C4-2B (cell line): ENCODE data around the gene GPR34.

Experiments
- CTCF ChIP-seq: fragments of 450-650 bp; conservative IDR thresholded peaks from 2 replicates; pipeline ENCODE4 v1.5.1; 2017; ENCODE audit warnings: mild to moderate bottlenecking
- ZFX ChIP-seq: fragments of 450-650 bp; IDR thresholded peaks from 2 replicates; pipeline ENCODE4 v1.6.1; 2017

DNA sequence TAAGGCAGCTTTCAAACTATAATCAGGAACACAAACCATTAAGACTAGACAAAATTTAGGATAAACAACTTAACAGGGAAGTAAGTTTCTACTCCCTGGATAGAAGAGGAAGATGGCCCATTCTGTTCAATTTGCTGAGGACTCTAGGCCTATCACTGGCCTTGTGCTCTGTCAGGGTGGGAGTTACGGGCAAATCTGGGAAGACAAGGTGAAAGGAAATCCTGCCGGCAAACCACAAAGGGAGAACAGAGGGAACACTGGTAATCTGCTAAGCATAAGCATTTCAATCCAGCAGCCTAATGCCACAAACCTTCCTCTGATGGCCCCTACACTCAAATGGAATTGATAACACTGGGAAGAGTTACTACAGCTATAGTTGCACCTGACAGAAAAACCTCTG, 43.5 kb downstream of the GPR34 start:
- TF ChIP-seq CTCF: no peak
- TF ChIP-seq ZFX: no peak
